VCaP (cell line): Measurements from ENCODE around the gene FMN1.

Source experiments
- H3K27ac ChIP-seq: fragments of 450-650 bp; 2 replicates; pipeline ENCODE4 v1.5.1; 2017
- TF ChIP-seq, protein P1 (sequence below): fragments of 450-650 bp; conservative IDR thresholded peaks from 2 replicates; pipeline ENCODE4 v1.5.1; 2017; ENCODE audit warnings: mild to moderate bottlenecking, moderate library complexity

FMN1 gene

DNA sequence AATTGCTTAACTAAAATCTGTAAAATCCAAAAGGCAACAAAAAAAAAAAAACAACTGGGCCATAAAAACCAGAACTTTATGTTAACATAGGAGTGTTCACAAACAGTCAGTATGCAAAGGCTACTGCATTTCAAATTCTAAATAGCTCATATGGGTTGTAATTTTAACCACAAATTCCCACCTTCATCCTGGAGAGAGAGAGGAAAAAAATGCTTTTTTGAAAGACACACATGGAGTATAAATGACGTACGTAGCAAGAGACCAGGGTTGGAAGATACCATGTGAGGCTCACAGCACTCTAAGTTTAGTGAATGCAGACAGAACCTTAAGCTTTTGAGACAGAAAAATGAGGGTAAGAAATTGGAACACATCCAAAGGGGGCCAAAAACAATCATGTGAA is 115.9 kb downstream of the FMN1 start:
- no peak overlapping the region for H3K27ac ChIP-seq
- TF ChIP-seq, protein P1, sequence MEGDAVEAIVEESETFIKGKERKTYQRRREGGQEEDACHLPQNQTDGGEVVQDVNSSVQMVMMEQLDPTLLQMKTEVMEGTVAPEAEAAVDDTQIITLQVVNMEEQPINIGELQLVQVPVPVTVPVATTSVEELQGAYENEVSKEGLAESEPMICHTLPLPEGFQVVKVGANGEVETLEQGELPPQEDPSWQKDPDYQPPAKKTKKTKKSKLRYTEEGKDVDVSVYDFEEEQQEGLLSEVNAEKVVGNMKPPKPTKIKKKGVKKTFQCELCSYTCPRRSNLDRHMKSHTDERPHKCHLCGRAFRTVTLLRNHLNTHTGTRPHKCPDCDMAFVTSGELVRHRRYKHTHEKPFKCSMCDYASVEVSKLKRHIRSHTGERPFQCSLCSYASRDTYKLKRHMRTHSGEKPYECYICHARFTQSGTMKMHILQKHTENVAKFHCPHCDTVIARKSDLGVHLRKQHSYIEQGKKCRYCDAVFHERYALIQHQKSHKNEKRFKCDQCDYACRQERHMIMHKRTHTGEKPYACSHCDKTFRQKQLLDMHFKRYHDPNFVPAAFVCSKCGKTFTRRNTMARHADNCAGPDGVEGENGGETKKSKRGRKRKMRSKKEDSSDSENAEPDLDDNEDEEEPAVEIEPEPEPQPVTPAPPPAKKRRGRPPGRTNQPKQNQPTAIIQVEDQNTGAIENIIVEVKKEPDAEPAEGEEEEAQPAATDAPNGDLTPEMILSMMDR = no peak

DNA sequence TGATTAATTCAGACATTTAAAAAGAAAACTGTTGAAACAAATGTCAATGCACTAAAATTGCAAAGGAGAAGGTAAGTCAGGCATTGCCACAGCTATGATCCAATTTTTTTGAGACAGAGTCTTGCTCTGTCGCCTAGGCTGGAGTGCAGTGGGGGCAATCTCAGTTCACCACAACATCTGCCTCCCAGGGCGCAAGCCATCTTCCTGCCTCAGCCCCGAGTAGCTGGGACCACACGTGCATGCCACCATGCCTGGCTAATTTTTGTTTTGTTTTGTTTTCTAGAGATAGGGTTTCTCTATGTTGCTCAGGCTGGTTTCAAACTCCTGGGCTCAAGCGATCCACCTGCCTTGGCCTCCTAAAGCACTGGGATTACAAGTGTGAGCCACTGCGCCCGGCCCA is 117.6 kb downstream of the FMN1 start:
- H3K27ac ChIP-seq = no peak overlapping the region
- TF ChIP-seq, protein P1 = no peak

DNA sequence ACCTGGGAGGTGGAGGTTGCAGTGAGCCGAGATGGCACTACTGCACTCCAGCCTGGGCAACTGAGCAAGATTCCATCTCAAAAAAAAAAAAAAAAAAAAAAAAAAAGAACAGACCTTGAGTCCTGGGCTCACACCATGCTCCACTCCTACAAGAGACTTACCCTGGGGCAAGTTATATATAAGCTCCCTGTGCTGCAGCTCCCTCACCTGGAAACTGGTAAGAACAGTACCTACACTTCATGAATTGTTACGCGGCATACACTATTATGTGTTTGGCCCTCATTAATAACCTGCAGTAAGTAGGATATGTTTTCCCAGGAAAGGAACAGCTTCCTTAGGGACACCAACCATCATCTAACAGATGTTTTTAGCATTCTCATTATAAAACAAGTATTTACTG is 119.6 kb downstream of the FMN1 start:
- H3K27ac ChIP-seq = no peak overlapping the region

DNA sequence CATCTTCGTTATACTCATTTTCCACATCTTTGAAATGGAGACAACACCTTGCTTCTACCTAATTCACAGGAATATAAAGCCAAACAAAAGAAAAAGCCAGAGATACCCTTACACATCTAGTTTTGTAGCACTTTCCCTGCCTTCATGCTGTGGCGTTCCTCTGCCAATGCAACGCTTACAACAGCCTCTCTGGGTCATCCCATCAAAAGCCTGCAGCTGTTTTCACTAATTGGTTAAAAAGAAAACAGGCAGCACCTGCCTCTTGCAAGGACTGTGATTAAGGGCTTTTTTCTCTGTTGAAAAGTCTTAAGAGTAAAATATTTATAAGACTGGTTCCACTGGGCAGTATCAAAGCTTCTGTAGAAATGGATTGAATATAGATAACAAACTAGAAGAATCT is 120.3 kb downstream of the FMN1 start:
- TF ChIP-seq, protein P1 = no peak
- no peak overlapping the region for H3K27ac ChIP-seq

More for the DNA sequence above, 119.6 kb downstream of the FMN1 start:
- TF ChIP-seq, protein P1 = peak; percentile 57

DNA sequence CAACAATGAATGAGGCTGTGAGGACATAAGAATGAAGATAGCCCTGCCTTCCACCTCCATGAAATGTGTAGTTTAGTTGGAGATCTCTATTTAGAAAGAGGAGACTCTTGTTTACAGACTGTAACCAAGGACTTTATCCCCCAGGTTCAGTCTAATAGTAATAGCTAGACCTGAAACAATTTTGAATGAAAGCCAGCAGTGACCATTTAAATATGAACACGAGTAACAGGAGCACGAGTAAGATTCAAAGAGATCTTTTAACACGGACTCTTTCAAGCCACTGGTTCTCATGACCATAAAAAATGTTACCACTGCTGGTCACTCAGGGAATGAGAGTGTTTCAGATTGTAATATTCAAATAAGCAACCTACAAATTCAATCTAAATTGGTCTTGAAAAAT is 123.1 kb downstream of the FMN1 start:
- H3K27ac ChIP-seq = no peak overlapping the region
- TF ChIP-seq, protein P1 = no peak

DNA sequence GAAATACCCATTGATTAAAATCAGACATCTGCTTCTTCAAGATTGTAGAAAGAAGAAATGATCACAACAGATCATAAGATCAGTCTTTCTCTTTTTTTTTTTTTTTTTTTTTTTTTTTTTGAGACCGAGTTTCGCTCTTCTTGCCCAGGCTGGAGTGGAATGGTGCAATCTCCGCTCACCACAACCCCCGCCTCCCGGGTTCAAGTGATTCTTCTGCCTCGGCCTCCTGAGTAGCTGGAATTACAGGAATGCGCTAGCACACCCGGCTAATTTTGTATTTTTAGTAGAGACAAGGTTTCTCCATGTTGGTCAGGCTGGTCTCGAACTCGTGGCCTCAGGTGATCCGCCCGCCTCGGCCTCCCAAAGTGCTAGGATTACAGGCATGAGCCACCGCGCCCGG is 124.6 kb downstream of the FMN1 start:
- peak overlapping the region; percentile 89 for H3K27ac ChIP-seq

DNA sequence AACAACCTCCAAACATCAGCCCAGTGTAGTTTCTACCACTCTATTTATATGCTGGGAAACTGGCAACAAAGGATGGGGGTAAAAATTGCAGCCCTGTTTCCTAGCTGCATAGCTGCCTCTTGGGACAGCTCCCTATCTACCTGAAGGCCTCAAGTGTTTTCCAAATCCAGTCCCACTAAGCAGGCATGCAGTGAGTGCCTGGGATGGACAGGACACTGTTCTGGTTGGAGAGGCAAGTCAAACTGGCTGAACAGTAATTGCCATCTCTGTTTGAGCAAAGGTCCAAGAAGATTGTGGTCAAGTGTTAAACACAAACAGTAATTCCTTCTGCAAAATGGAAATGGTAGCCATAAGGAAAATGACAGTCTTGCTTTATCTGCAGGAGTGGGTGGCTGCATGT is 125.4 kb downstream of the FMN1 start:
- peak overlapping the region; percentile 89 for H3K27ac ChIP-seq

DNA sequence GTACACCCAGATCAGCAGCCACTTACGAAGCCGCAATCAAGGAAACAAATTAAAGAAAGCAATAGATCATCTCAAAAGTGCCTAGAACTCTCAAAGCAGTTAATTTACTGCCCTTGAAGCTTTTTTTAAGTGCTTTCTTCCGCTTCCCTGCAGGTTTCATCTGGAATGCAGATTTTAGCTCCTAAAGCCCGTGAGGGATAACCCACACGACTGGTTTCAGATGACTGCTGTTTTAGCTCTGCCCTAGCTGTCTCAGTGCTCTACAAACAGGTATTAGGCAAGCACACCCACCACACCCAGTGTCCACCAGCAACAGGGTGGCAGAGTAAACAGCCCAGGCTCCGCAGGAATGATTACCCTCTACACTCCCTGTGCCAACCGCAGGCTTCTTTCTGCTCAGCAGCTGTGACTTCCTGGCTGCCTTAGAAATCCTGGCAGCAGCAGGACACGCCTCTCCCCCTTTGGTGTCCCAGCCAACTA is 126.0 kb downstream of the FMN1 start:
- H3K27ac ChIP-seq = peak overlapping the region; percentile 89
- TF ChIP-seq, protein P1 = no peak

More for the DNA sequence above, 125.4 kb downstream of the FMN1 start:
- TF ChIP-seq, protein P1 = no peak
